Measurements from ENCODE around the gene KCNJ6. TPM values are rescaled to one million over a fixed set of nuclear protein-coding genes. Genes with fewer than 3 reads are reported as not detected.

KCNJ6 gene, protein sequence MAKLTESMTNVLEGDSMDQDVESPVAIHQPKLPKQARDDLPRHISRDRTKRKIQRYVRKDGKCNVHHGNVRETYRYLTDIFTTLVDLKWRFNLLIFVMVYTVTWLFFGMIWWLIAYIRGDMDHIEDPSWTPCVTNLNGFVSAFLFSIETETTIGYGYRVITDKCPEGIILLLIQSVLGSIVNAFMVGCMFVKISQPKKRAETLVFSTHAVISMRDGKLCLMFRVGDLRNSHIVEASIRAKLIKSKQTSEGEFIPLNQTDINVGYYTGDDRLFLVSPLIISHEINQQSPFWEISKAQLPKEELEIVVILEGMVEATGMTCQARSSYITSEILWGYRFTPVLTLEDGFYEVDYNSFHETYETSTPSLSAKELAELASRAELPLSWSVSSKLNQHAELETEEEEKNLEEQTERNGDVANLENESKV
- 0.19 and 0.23 TPM in 2 replicates for total RNA-seq (2011; cell fraction: chromatin; rRNA removed; ENCODE audit: low replicate concordance)
- total RNA-seq (2011; cell fraction: nucleolus; rRNA removed) = 0.13 TPM in 1 of 2 replicates, not detected in the other
- 0.31 and 0.37 TPM in 2 replicates for total RNA-seq (2011; cell fraction: nucleoplasm; rRNA removed)
- total RNA-seq (2014; rRNA removed) (0.04 TPM in 1 of 2 replicates, not detected in the other), total RNA-seq (2014; rRNA removed; fragmentation: Illumina TruSeq; extraction: Trizol) (0.15 and 0.16 TPM in 2 replicates), total RNA-seq (2015; rRNA removed; fragmentation: Illumina TruSeq; extraction: Trizol) (0.15 and 0.18 TPM in 2 replicates), total RNA-seq (2021) (0.07 TPM in 2 replicates), polyA plus RNA-seq (2011; rRNA removed) (0.21 and 0.53 TPM in 2 replicates), polyA plus RNA-seq (2014; fragmentation: Illumina TruSeq; extraction: Trizol) (0.06 and 0.17 TPM in 2 replicates), polyA plus RNA-seq (2014; fragmentation: Nextera tagmentation; extraction: Ambion mirVana) (under 1 TPM; 0.13 TPM), polyA plus RNA-seq (2014; rRNA removed) (0.12 and 0.31 TPM in 2 replicates), polyA minus RNA-seq (2011; rRNA and poly(A)+ RNA removed) (0.25 and 1.3 TPM in 2 replicates), Bru-seq, nascent RNA (percentile 21 among the genes with signal in this experiment), BruChase-seq, experiment 1, labeled RNA remaining after a 2-hour chase (percentile 25 among the genes with signal in this experiment), BruChase-seq, experiment 2, labeled RNA remaining after a 6-hour chase (percentile 32 among the genes with signal in this experiment)
- 0.15 and 0.46 TPM in 2 replicates for polyA plus RNA-seq (2011; cell fraction: cytosol; rRNA removed)
- polyA plus RNA-seq (2011; cell fraction: nucleus; rRNA removed) = 0.14 and 0.70 TPM in 2 replicates
- 0.07 and 0.19 TPM in 2 replicates for polyA plus RNA-seq (2012)
- 0.36 TPM in 1 of 2 replicates, not detected in the other for polyA minus RNA-seq (2011; cell fraction: cytosol; rRNA and poly(A)+ RNA removed)
- 0.13 and 0.56 TPM in 2 replicates for polyA minus RNA-seq (2011; cell fraction: nucleus; rRNA and poly(A)+ RNA removed)
- long read RNA-seq, experiment 1, partial matches to known transcripts = 2 of 2 reads
- long read RNA-seq, experiment 1, other reads (novel, unspliced or antisense) = 0 of 2 reads
- long read RNA-seq, experiment 2 = 0 reads
- long read RNA-seq, experiment 3, partial matches to known transcripts = 1 of 1 reads
- long read RNA-seq, experiment 3, other reads (novel, unspliced or antisense) = 0 of 1 reads

DNA sequence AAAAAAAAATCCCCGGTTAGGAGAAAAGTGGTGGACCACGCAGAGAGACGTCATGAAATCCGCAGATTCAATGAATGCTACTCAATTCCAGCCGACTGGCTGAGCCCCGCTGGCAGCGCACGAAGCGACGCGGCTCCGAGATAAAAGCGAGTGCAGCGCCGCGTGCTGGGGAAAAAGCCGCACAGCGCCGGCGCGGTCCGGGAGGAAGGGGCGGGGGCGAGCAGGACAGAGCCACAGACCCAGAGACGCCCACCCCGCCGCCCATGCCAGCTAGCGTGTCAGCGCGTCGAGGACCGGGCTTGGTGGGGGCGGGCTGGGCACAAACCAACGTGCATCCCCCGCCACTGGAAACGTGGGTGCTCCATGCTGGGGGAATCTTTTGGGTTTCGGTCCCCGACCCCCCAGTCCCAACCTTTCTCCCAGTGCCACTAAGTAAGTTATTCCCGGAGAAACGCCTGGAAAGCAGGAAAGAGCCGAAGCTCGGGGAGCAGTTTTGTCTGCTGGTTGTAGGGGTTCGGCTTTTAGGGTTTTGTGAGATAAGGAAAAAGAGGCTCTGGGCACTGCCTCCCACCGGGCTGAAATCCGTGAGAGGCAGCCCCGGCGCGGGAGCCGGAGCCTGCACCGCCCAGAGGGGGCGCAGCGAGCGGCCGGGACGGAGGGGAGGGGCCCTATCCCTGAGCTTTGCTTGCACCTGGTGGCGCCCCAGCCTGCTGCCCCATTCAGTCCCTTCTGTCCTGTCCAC, at the start of gene KCNJ6:
TSS of gene KCNJ6 (minus strand) at position 148 of the 742 bp plus-strand sequence. CDS start 75,775 bp downstream, outside the sequence.
- FAIRE-seq (no peak), ATAC-seq (peak; percentile 99), DNase-seq (ENCODE audit: extremely low read depth in 1 of 4, low spot score in 3 of 4) (peak; percentile 59 to 78 (median 62))
- Histone ChIP-seq H3K36me3 (ENCODE audit: control insufficient read depth, insufficient read depth, low read length) (no peaks in the 10 kb centered on the region), H2AFZ (ENCODE audit: low read depth, low read length) (no peak within 1 kb of the TSS), H3K27ac (ENCODE audit: extremely low read depth, low read depth, low read length) (no peak within 1 kb of the TSS), H3K9me3 (replicated peaks; ENCODE audit: control insufficient read depth, insufficient read depth, low read depth, low read length) (no peaks in the 10 kb centered on the region), H3K27me3 (ENCODE audit: control insufficient read depth in 2 of 2, insufficient read depth in 2 of 2, low read length in 2 of 2) (peaks cover 13 to 41% of the 10 kb centered on the region in 2 experiments; a peak in 4 of 5 replicates), H3K9me1 (ENCODE audit: control insufficient read depth, insufficient read depth, low read length) (no peaks in the 10 kb centered on the region), H3K4me2 (ENCODE audit: insufficient read depth, low read length) (peak within 1 kb of the TSS; percentile 48), H4K20me1 (replicated peaks; ENCODE audit: control insufficient read depth, insufficient read depth, low read length) (no peaks in the 10 kb centered on the region), H3K4me1 (replicated peaks in 1 of 2; ENCODE audit: control insufficient read depth in 2 of 2, insufficient read depth in 2 of 2, low read length in 2 of 2) (peaks cover 0 to 18% of the 10 kb centered on the region in 2 experiments; a peak in 2 of 5 replicates), H3K4me3 (no peak within 1 kb of the TSS; the same call in 1 of the 2 replicates), H3K9ac (ENCODE audit: insufficient read depth in 1 of 2, low read depth in 2 of 2, low read length in 2 of 2) (no peak within 1 kb of the TSS), H3K79me2 (ENCODE audit: control insufficient read depth, insufficient read depth, low read length) (no peaks in the 10 kb centered on the region)
- 4% methylated on average over 47 of the region's 56 CpGs for WGBS (ENCODE audit: insufficient coverage, low coverage, missing lambda C conversion rate)
- intact Hi-C loops (cut with micrococcal nuclease) = loop anchor here (1.0 to 10.0 kb wide), 3 partner anchors 157 to 438 kb away; no protein-coding TSS in a partner anchor
- CTCF ChIA-PET (ENCODE audit: low intra/inter-chr PET ratio) = no interaction called here
- POLR2A ChIA-PET = interaction anchor here (0.6 to 1.6 kb wide), 6 partner anchors 10 to 221 kb away, joined by 3 to 5 read pairs (median 3); no protein-coding TSS in a partner anchor
- in situ Hi-C loops (cut with MboI) = no loop called here
- no TSS peak for BruUV-seq (replicated peaks)
- TF ChIP-seq, protein P1, sequence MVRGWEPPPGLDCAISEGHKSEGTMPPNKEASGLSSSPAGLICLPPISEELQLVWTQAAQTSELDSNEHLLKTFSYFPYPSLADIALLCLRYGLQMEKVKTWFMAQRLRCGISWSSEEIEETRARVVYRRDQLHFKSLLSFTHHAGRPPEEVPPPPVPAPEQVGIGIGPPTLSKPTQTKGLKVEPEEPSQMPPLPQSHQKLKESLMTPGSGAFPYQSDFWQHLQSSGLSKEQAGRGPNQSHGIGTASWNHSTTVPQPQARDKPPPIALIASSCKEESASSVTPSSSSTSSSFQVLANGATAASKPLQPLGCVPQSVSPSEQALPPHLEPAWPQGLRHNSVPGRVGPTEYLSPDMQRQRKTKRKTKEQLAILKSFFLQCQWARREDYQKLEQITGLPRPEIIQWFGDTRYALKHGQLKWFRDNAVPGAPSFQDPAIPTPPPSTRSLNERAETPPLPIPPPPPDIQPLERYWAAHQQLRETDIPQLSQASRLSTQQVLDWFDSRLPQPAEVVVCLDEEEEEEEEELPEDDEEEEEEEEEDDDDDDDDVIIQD (CRISPR knock-in tag; IDR thresholded peaks at IDR 0.05) = no peak
- TF ChIP-seq, protein P2, sequence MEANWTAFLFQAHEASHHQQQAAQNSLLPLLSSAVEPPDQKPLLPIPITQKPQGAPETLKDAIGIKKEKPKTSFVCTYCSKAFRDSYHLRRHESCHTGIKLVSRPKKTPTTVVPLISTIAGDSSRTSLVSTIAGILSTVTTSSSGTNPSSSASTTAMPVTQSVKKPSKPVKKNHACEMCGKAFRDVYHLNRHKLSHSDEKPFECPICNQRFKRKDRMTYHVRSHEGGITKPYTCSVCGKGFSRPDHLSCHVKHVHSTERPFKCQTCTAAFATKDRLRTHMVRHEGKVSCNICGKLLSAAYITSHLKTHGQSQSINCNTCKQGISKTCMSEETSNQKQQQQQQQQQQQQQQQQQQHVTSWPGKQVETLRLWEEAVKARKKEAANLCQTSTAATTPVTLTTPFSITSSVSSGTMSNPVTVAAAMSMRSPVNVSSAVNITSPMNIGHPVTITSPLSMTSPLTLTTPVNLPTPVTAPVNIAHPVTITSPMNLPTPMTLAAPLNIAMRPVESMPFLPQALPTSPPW (CRISPR knock-in tag; IDR thresholded peaks at IDR 0.05) = peak; percentile 47
- TF ChIP-seq FOXP1 (CRISPR knock-in tag; IDR thresholded peaks at IDR 0.05) = no peak
- no peak for TF ChIP-seq FOXM1 (IDR thresholded peaks at IDR 0.05; ENCODE audit: low read depth)
- TF ChIP-seq FOXM1 (CRISPR knock-in tag; IDR thresholded peaks at IDR 0.05; ENCODE audit: low read depth) = no peak
- TF ChIP-seq EGR1 (conservative IDR thresholded peaks at IDR 0.05) = peak; percentile 66
- no peak for TF ChIP-seq ARID1B (IDR thresholded peaks at IDR 0.05)
- TF ChIP-seq RAD21 (CRISPR knock-in tag; conservative IDR thresholded peaks at IDR 0.05 in 1 of 2, IDR thresholded peaks at IDR 0.05 in 1 of 2) = peak in 1 of 2 experiments; percentile 50; a peak in 2 of 4 replicates
- TF ChIP-seq, protein P3, sequence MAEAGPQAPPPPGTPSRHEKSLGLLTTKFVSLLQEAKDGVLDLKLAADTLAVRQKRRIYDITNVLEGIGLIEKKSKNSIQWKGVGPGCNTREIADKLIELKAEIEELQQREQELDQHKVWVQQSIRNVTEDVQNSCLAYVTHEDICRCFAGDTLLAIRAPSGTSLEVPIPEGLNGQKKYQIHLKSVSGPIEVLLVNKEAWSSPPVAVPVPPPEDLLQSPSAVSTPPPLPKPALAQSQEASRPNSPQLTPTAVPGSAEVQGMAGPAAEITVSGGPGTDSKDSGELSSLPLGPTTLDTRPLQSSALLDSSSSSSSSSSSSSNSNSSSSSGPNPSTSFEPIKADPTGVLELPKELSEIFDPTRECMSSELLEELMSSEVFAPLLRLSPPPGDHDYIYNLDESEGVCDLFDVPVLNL (CRISPR knock-in tag; IDR thresholded peaks at IDR 0.05; ENCODE audit: low read depth) = no peak

Data from K562 (cell line).